ENCODE results near the gene REP15.
"Not testable (repeated sequence)": the region's sequence is repeated elsewhere in the genome, so short reads cannot be mapped to it uniquely, and the experiment has no call there.

REP15 gene

DNA sequence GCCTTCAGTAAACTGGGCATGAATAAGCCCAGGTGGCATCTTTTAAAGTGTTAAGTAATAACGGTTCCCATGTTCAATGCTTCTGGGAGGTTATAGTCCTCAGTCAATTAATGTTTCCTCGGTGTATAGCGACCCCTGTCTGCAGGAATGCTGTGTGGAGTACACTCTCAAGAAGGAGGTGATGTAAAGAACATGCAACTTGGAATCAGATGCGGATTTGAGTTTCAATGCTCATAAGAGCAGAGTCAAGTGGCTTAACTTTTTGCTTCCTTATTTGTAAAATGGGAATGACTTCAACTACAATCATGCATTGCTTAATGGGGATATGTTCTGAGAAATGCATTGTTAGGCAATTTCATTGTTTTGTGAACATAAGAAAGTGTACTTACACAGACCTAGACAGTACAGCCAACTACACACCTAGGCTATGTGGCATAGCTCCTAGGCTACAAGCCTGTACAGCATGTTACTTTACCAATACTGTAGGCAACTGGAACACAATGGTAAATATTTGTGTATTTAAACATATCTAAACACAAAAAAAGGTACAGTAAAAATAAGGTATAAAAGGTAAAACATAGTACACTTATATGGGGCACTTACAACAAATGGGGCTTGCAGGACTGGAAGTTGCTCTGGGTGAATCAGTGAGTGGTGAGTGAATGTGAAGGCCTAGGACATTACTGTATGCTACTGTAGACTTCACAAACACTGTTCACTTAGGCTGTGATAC, 7.6 kb downstream of the REP15 start:
- peak; percentile 58 for DNase-seq

DNA sequence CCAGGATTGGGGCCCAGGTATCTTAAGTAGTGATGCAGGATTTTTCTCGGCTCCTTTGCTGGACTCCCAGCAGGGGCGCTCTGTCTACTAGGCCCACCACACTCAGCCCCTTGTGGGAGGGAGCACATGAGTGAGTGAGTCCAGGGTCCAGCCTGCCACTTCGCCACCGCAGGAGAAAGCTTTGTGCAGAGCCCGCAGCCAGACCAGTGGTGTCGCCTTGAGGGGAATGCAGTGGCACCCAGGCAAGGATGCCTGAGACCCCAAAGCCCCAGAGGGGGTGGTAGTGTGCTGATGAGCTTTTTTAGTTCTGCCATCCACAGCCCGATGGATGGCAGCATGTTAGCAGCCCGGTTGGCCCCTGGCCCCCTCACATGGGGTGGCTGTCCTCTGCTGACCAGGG, 9.0 kb downstream of the REP15 start:
- DNase-seq, result no peak

DNA sequence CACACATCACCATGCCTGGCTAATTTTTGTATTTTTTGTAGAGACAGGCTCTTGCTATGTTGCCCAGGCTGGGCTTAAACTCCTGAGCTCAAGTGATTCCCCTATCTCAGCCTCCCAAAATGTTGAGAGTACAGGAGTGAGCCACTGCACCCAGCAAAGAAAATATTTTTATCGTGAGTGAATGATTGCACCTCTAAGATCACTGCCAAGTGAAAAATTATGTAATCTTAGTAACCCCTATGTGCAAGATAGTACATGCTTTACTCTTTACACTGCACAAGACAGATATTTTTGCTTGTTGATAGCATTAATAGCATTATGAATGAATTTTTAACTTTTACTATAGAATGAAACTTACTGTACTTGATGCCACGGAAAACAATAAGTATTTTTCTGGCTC, 11.0 kb downstream of the REP15 start:
- DNase-seq, result no peak

DNA sequence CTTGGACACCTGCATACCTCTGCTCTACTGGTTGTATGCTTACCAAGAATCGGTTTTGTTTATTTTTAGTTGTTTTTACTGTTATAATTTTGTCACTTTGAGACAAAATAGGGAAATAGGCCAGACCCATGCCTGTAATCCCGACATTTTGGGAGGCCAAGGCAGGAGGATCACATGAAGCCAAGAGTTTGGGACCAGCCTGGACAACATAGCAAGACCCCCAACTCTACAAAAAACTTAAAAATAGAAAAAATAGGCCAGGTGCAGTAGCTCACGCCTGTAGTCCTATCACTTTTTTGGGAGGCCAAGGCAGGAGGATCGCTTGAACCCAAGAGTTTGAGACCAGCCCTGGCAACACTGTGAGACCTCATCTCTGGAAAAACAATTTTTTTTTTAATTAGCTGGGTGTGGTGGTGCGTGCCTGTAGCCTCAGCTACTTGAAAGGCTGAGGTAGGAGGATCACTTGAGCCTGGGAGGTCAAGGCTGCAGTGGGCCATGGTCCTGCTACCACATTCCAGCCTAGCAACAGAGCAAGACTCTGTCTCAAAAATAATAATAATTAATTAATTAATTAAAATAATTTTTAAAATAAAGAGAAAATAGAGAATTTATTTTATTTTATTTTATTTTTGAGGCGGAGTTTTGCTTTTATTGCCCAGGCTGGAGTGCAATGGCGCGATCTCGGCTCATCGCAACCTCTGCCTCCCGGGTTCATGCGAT, 13.1 kb downstream of the REP15 start:
- no peak for DNase-seq

DNA sequence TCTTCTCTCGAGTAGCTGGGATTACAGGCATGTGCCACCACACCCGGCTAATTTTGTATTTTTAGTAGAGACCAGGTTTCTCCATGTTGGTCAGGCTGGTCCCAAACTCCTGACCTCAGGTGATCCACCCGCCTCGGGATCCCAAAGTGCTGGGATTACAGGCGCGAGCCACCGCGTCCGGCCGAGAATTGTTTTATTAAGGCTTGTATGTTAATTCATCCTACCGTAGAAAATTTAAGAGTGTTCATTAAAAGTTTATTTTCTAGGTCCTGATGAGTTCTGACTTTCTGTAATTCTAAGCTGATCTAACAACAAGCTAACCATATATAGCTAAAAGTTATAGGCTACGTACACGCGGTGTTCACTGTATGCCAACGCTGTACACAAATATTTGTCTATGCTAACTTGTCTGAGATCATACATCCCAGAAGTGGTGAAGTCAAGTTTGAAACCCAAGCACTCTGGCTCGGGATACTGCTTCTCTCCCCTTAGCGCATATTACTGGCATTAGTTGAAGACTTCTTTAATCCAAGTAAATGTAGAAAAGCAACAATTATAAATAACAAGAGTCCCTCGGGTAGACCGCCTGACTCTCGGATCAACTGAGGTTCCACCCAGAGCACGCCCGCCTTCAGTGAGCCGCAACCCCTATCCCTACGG, 13.8 kb downstream of the REP15 start:
- DNase-seq, result no peak

DNA sequence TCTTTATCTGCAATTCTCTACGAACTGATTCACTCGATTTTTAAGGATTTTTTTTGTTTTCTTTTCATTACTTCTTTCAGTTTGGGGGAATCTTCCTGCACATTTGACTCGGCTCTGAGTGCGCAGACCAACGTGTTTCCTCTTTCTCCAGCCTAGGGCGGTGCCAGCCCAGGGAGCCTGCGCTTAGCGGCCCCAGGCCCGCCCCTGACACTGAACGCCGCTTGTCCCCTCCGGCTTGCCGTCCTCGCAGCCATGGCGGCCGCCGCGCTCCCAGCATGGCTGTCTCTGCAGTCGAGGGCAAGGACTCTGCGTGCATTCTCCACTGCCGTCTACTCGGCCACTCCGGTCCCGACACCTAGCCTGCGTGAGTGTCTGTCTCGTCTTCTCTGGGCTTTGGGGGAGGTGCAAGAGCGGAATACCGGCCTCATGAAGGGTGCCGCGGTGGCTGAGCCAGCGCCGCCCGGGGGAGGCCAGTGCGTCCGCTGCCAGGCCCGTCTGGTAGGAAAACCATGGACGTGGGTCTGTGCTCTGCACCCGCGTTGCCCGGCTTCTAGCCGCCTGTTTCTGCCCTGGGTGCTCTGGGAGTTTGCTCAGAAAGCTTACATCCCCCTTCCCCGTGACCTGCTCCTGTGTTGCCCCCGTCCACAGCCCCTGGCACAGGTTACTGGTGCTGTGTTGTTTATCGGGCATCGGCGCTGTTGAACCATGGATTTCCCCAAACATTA, 14.5 kb downstream of the REP15 start, which contains the start of gene MRPS35:
MRPS35 (plus strand) TSS at position 241 of the 725 bp plus-strand sequence; CDS start at position 253, 12 bp downstream.
- DNase-seq, result peak; percentile 95

DNA sequence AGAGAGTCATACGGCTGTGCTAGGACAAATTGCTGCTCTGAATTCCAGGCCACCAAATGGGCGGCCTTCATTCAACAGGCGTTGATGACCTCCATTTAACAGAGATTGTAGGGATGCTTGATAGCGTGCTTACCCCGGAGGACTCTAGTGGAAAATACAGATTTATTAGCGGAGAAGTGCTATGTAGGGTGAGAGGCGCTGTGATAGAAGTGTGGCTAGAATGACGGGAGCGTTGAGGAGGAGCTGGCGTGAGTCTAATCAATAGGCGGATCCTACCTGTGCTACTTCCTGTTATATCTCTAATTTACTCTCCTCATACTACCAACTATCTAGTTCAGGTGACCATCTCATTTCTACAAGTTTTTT, 15.1 kb downstream of the REP15 start:
- no peak for DNase-seq

DNA sequence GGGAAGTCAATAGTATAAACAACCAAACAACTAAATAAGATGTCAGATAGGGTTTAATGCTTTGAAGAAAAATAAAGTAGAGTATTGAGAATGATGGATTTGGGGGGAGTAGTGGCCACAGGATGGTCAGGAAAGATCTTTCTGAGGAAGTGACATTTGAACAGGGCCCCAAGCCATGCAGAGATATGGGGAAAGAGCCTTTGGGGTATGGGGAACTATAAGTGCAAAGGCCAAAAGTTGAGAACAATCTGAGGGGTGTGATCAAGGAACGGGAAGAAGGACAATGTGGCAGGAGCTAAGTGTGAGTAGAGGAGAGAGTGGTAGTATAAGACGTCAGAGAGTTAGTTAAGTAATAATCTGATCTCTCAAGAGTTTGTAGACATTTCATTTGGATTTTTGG, 15.7 kb downstream of the REP15 start:
- DNase-seq, result no peak

DNA sequence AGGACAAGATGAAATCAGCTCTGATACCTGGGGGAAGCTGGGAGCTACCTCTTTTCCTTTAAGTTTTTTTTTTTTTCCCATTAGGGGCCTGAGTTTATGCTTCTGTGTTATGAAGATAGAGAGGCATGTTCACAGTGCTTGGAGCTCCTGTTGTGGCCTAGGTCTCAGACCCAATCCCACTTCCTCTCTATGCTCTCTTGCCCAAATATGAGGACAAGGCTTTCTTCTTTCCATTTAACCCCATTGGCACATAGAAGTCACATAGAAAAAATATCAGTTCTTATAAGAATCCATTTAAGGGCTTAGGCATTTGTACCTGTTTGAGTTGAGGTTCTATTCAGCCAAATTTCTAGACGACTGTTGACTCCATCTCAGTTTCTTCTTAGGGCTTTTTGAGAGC, 27.0 kb downstream of the REP15 start:
- DNase-seq, result no peak

DNA sequence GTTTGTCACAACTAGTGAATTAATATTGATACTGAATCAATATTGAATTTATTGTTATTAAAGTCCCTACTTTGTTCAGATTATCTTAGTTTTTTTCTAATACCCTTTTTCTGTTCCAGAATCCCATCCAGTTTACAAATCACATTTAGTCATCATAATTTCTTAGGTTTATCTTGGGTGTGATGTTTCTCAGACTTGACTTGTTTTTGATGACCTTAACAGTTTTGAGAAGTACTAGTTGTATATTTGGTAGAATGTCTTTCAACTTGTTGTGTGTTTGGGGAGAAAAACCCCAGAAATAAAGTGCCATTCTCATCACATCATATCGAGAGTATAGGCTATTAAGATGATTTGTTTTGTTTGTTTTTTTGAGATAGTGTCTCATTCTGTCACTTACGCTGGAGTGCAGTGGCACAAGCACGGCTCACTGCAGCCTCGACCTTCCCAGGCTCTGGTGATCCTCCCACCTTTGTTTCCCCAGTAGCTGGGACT, 33.9 kb downstream of the REP15 start:
- DNase-seq, result no peak

DNA sequence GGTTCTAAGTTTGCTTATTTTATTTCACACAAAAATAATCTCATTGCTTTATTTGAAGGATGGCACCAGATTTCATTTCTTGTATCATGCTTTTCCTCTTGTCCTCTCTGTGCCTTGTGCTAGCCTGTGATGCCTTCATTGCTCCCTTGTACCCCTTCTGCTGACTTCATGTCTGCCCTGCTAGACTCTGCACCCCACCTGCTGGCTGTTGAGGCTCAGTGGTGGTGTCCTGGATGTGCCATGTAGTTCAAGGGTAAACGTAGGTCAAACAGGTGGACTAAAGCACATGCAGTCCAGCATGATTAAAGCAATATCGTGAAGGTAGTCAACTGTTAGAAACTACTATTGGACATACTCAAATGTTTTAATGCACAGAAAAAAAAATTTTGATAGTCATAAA, 36.0 kb downstream of the REP15 start:
- DNase-seq, result no peak

DNA sequence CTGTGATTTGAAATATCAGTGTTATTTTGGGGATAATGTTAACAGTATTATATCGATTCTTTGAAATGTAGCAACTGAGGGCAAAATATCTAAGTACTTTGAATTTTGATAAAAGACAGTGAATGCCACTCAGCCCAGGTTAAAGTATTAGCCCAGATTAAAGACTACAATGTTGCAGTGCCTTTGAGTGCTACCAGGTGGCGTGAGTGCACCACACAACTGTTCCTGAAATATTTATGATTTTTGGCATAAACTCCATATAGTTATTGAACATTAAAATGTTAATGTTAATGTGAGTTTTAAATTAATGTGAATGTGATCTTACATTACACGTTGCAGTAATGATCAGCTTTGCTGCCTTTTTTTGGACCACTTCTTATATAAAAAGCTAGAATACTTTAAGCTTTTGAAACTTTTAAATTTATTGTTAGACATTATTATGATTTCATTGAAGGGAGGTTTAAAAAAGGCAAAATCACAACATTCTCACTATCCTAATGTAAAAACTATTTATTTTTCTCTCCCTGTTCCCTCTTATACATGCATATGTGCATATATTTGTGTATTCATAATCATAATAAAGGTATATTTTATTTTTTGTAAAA, 36.9 kb downstream of the REP15 start:
- DNase-seq, result no peak

DNA sequence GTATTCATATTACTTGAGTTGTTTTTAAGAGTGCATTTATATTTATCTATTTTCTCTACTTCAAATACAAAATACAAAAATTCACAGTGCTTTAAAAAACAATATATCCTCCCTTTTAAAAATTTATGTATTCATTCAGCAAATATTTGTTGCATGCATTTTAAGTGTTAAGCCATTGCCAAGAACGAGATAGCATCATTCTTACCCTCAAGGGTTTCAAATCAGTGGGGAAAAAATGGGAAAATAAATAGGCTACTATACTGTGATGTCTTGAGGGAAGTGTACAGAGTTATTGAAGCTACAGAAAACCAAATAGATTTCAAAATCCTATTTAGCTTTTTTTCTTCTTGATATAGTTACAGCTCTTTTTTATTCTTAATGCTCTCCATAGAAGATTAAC, 37.5 kb downstream of the REP15 start:
- no peak for DNase-seq

DNA sequence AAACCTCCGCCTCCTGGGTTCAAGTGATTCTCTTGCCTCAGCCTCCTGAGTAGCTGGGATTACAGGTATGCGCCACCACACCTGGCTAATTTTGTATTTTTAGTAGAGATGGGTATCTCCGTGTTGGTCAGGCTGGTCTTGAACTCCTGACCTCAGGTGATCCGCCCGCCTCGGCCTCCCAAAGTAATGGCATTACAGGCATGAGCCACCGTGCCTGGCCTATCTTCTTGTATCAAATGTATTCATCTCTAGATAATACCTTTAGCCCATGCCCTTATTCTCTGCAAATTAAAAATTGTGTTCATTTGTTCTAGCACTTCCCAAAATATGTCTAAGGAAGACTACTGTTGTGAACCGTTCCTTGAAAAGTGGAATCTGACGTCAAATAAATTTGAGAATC, 38.1 kb downstream of the REP15 start:
- DNase-seq, result not testable (repeated sequence)

DNA sequence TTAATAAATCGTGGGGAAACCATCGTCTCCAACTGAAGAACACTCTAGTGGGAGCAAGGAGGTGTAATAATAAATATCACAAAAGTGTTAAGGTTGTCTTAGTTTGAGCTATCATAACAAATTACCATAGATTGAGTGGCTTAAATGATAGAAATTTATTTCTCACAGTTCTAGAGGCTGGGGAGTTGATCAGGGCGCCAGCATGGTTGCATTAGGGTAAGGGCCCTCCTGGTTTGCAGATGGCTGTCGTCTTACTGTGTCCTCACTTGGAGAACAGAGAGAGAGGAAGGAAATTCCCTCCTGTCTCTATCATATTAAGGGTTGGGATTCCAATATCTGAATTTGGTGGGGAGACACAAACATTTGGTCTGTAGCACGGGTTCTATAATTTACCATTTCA, 47.4 kb downstream of the REP15 start:
- DNase-seq, result no peak

DNA sequence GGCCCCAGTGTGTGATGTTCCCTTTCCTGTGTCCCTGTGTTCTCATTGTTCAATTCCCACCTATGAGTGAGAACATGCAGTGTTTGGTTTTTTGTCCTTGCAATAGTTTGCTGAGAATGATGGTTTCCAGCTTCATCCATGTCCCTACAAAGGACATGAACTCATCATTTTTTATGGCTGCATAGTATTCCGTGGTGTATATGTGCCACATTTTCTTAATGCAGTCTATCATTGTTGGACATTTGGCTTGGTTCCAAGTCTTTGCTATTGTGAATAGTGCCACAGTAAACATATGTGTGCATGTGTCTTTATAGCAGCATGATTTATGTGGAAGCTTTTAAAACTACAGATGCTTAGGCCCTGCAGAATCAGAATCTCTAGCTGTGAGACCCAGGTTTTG, 49.5 kb downstream of the REP15 start:
- not testable (repeated sequence) for DNase-seq

Measured in right forelimb (tissue), 1 donor.